Lower lobe of right lung (tissue), 2 donors: ENCODE measurements around the gene VARS1. TPM values are rescaled to one million over a fixed set of nuclear protein-coding genes. Genes with fewer than 3 reads are reported as not detected.
"Not testable (repeated sequence)": the region's sequence is repeated elsewhere in the genome, so short reads cannot be mapped to it uniquely, and the experiment has no call there.

Experiments
- ATAC-seq, 2 donors: fragments of 200-7000 bp; cut with Tn5 transposase; one replicate each; pipeline ENCODE4 v1.9.1; 2020 to 2022; ENCODE audit warnings: mild to moderate bottlenecking in 2 of 2, moderate library complexity in 2 of 2
- DNase-seq: peaks from one replicate; pipeline ENCODE4 v3.0.0-alpha.2; 2020
- H3K27ac ChIP-seq: fragments of 200-600 bp; one replicate; pipeline ENCODE4 v1.8.0; 2022
- H3K27me3 ChIP-seq: fragments of 200-600 bp; one replicate; pipeline ENCODE4 v1.8.0; 2022; ENCODE audit warnings: low read depth
- H3K36me3 ChIP-seq: fragments of 200-600 bp; one replicate; pipeline ENCODE4 v1.8.0; 2022; ENCODE audit warnings: mild to moderate bottlenecking
- H3K4me1 ChIP-seq: fragments of 200-600 bp; one replicate; pipeline ENCODE4 v1.8.0; 2022
- H3K4me3 ChIP-seq: fragments of 200-600 bp; one replicate; pipeline ENCODE4 v1.8.0; 2022; ENCODE audit warnings: mild to moderate bottlenecking
- H3K9me3 ChIP-seq: fragments of 200-600 bp; one replicate; pipeline ENCODE4 v1.8.0; 2022
- intact Hi-C: fragments of 100-400 bp; cut with DNase I; formaldehyde crosslinking; loops from one replicate; pipeline ENCODE4 v1.11.0; 2022
- total RNA-seq: library from RNA; stranded (reverse); fragmentation: NEBNext Ultra II Directional; extraction: Animal tissue kit (Norgen Biotek cat#: 25700); gene quantifications from one replicate; pipeline ENCODE4 v1.2.1, GENCODE V29; 2021
- TF ChIP-seq, protein P1 (sequence below): fragments of 200-600 bp; IDR thresholded peaks from one replicate; pipeline ENCODE4 v1.8.0; 2022; ENCODE audit warnings: antibody characterized with exemption, mild to moderate bottlenecking
- donor health status: DM: no; HTN: yes; CAD: no; lungs with severe emphysema.

VARS1 gene
- total RNA-seq, 1 donor from 2014 or later, result 44.1 TPM

DNA sequence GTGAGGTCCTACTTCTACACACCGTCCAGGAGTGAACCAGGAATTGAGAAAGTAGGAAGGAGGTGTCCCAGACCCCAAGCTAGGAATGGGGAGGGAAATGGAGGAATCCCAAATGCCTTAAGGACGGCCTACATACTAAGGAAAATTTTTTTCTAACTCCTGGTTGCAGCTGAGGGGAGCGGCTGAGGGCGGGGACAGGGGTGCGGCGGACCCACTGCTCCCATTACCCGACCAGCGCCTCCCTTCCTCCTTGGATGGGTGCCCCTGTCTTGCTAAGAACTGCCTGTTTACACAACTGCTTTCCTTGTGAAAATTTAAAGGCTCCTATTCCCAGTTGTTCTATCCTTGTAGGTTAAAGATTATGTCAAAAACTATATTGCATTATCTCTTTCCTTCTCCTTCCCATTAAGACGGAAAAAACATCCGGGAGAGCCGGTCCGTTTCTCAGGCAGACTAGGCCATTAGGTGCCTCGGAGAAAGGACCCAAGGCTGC lies 31.3 kb upstream of the VARS1 start:
- Histone ChIP-seq H3K27me3 (no peaks in the 10 kb centered on the region), H3K4me3 (peak overlapping the region; percentile 69), H3K9me3 (no peaks in the 10 kb centered on the region), H3K36me3 (peaks cover 3% of the 10 kb centered on the region), H3K4me1 (peaks cover 59% of the 10 kb centered on the region), H3K27ac (peak overlapping the region; percentile 92)
- TF ChIP-seq, protein P1, sequence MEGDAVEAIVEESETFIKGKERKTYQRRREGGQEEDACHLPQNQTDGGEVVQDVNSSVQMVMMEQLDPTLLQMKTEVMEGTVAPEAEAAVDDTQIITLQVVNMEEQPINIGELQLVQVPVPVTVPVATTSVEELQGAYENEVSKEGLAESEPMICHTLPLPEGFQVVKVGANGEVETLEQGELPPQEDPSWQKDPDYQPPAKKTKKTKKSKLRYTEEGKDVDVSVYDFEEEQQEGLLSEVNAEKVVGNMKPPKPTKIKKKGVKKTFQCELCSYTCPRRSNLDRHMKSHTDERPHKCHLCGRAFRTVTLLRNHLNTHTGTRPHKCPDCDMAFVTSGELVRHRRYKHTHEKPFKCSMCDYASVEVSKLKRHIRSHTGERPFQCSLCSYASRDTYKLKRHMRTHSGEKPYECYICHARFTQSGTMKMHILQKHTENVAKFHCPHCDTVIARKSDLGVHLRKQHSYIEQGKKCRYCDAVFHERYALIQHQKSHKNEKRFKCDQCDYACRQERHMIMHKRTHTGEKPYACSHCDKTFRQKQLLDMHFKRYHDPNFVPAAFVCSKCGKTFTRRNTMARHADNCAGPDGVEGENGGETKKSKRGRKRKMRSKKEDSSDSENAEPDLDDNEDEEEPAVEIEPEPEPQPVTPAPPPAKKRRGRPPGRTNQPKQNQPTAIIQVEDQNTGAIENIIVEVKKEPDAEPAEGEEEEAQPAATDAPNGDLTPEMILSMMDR, result no peak
- intact Hi-C loops, result no loop called here
- peak; percentile 91 for DNase-seq
- peak; percentile 64 to 65 for ATAC-seq

DNA sequence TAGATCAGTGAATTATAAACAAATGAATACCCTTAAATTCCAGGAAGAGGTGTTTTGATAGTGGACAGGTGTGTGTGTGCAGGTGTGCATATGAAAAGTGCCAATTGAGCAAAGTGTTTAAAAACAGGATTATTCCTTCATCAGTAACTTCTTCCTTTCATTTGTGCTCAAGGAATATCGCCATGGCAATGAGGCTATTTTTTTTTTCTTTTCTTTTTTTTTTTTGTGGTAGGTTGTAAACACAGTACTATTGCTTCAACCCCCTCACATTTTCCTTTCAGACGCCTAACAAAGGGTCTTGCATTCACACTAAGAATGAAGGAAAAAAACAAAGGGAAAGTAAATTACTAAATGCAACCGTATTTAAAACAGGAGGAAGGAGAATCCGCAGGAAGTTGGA lies 30.0 kb upstream of the VARS1 start:
- DNase-seq (no peak), ATAC-seq (no peak)
- H3K27ac ChIP-seq, result peak overlapping the region; percentile 92
- no peaks in the 10 kb centered on the region for H3K27me3 ChIP-seq
- peaks cover 56% of the 10 kb centered on the region for H3K4me1 ChIP-seq
- TF ChIP-seq, protein P1, result no peak
- intact Hi-C loops, result no loop called here
- H3K36me3 ChIP-seq, result no peaks in the 10 kb centered on the region
- no peak overlapping the region for H3K4me3 ChIP-seq
- no peaks in the 10 kb centered on the region for H3K9me3 ChIP-seq

DNA sequence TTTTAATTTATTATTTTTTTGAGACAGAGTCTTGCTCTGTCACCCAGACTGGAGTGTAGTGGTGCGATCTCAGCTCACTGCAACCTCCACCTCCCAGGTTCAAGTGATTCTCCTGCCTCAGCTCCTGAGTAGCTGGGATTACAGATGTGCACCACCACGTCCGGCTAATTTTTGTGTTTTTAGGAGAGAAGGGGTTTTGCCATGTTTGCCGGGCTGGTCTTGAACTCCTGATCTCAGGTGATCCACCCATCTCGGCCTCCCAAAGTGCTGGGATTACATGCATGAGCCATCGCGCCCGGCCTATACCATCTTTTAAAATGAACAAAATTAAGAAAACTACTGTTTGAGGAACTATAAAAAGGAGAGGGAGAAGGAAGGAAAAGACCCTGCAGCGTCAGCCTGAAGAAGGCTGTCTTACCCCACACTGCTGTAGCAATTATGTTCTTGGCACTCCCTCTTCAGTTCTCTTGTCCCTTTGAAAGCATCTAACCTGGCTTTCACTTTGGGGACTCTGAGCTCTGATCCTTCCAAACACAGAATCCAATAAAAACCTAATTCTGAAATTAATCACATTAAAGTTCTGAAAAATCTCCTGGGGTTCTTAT lies 28.1 kb upstream of the VARS1 start:
- H3K9me3 ChIP-seq, intact Hi-C loops, DNase-seq, ATAC-seq, H3K36me3 ChIP-seq, H3K27me3 ChIP-seq: not testable (repeated sequence)
- H3K4me1 ChIP-seq, result peaks cover 73% of the 10 kb centered on the region
- peak overlapping the region; percentile 97 for H3K27ac ChIP-seq
- H3K4me3 ChIP-seq, result peak overlapping the region; percentile 69

DNA sequence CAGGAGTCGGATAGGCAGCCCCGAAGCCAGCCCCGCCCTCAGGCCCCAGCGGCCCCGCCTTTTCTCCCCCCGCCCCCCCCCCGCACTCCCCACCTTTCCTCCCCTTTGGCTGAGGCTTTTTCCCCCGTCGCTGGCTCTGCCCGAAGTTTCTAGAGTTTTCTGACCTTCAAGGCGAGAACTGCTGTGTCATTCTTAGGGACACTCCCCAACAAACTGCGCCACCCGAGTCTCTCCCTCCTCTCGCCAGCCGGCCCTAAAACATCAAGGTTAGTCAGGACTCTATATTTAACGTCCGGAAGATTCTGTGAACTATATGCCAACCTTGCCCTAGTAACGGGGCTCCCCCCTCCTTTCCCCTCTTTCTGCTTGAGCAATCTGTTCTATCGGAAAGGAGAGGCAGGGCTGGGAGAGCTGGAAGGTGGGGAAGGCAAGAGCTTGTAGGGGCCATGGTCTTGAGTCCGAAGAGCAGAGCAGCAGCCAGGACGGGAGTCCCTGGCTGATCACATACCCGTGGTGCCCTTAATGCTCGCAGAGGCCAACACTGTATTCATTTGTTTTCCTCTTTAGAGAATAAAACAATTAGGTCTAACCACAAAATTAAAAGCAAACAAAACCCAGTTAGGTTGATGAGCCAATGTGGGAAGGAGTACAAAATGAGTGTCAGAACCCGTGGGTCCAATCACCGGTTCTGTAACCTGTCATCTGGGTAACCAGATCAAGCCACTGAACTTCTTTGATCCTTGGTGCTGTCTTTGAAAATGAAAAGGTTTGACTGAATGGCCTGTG lies 26.7 kb upstream of the VARS1 start:
- H3K27ac ChIP-seq, result peak overlapping the region; percentile 97
- TF ChIP-seq, protein P1, result no peak
- peak; percentile 80 to 82 for ATAC-seq
- no peaks in the 10 kb centered on the region for H3K27me3 ChIP-seq
- DNase-seq, result peak; percentile 86
- intact Hi-C loops, result no loop called here
- H3K36me3 ChIP-seq, result no peaks in the 10 kb centered on the region
- peak overlapping the region; percentile 69 for H3K4me3 ChIP-seq
- H3K4me1 ChIP-seq, result peaks cover 73% of the 10 kb centered on the region
- H3K9me3 ChIP-seq, result no peaks in the 10 kb centered on the region

DNA sequence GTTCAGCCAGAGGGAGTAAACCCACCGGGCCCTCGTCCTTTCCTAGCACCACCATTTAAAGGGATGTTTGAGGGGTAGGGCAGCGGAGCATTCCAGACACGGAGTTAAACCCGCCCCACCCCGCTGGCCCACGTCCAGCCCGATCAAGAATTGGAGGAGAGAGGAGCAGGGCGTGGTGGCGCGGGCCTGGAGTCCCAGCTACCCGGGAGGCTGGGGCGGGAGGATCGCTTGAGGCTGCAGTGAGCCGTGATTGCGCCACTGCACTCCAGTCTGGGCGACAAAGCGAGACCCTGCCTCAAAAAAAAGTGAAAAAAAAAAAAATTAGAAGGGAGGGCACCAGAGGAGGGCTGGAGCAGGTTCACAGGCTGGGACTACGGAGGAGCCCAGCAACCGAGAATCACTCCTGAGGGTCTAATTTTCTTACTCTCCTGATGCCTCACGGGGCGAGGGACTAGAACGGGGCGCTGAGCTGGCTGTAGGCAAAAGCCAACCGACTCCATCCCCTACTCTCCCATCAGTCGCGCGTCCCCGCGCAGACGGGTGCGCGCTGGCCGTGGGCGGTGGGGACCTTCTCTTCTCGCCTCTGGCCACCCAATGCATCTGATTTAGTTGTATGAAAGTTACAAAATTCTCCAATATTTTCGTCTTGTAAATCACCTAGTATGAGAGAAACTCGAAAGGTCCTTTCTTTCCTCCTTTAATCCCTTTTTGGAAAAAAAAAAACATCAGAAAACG lies 25.9 kb upstream of the VARS1 start:
- intact Hi-C loops, result no loop called here
- H3K36me3 ChIP-seq, result no peaks in the 10 kb centered on the region
- DNase-seq (peak; percentile 86), ATAC-seq (peak; percentile 70 to 76)
- no peaks in the 10 kb centered on the region for H3K27me3 ChIP-seq
- H3K27ac ChIP-seq, result peak overlapping the region; percentile 97
- no peaks in the 10 kb centered on the region for H3K9me3 ChIP-seq
- TF ChIP-seq, protein P1, result no peak
- peak overlapping the region; percentile 69 for H3K4me3 ChIP-seq
- peaks cover 68% of the 10 kb centered on the region for H3K4me1 ChIP-seq

DNA sequence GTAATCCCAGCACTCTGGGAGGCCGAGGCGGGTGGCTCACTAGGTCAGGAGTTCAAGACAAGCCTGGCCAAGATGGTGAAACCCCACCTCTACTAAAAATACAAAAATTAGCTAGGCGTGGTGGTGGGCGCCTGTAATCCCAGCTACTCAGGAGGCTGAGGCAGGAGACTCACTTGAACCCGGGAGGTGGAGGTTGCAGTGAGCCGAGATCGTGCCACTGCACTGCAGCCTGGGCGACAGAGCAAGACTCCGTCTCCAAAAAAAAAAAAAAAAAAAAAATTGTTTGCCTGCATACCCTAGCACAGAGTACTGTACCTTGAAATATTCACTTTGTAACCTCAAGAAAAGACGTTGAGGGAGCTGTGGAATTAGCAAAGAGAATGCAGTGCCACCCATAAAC lies 24.8 kb upstream of the VARS1 start:
- H3K36me3 ChIP-seq, H3K4me3 ChIP-seq, H3K9me3 ChIP-seq, H3K27me3 ChIP-seq, intact Hi-C loops, ATAC-seq: not testable (repeated sequence)
- peak; percentile 23 for DNase-seq
- Histone ChIP-seq H3K27ac (peak overlapping the region; percentile 72), H3K4me1 (peaks cover 57% of the 10 kb centered on the region)
